GM23338 (cell line): ENCODE measurements around the gene CCDC152. TPM values are rescaled to one million over a fixed set of nuclear protein-coding genes. Genes with fewer than 3 reads are reported as not detected.

ENCODE experiments used
- ATAC-seq: fragments of 200-7000 bp; cut with Tn5 transposase; 3 replicates; pipeline ENCODE4 v1.9.1; 2020
- DNase-seq: peaks from one replicate; pipeline ENCODE4 v3.0.0-alpha.2; 2015; ENCODE audit warnings: low spot score
- H2AFZ ChIP-seq: fragments of 200-600 bp; sonication (generic); 2 replicates; pipeline ENCODE4 v1.8.0; 2016; ENCODE audit warnings: antibody characterized with exemption, mild to moderate bottlenecking, moderate library complexity
- H3F3A ChIP-seq: fragments of 200-600 bp; sonication (generic); replicated peaks from 2 replicates; pipeline ENCODE4 v1.8.0; 2017; ENCODE audit warnings: antibody characterized with exemption, mixed run types, low read depth
- H3K27ac ChIP-seq: fragments of 200-600 bp; sonication (generic); 2 replicates; pipeline ENCODE4 v1.6.1; 2016; ENCODE audit warnings: low read depth
- H3K27me3 ChIP-seq: fragments of 200-600 bp; sonication (generic); 2 replicates; pipeline ENCODE4 v1.8.0; 2016; ENCODE audit warnings: mild to moderate bottlenecking, mixed run types, moderate library complexity; ENCODE audit not compliant: insufficient read depth
- H3K36me3 ChIP-seq: fragments of 200-600 bp; sonication (generic); 2 replicates; pipeline ENCODE4 v1.8.0; 2016; ENCODE audit warnings: mild to moderate bottlenecking; ENCODE audit not compliant: insufficient read depth
- H3K4me1 ChIP-seq: fragments of 200-600 bp; sonication (generic); 2 replicates; pipeline ENCODE4 v1.8.0; 2016; ENCODE audit warnings: mild to moderate bottlenecking, moderate library complexity; ENCODE audit not compliant: insufficient read depth
- H3K4me2 ChIP-seq: fragments of 200-600 bp; sonication (generic); 2 replicates; pipeline ENCODE4 v1.7.1; 2017; ENCODE audit warnings: mixed run types
- H3K4me3 ChIP-seq: fragments of 200-600 bp; sonication (generic); 2 replicates; pipeline ENCODE4 v1.6.1; 2016; ENCODE audit warnings: mixed run types
- H3K79me2 ChIP-seq: fragments of 200-600 bp; sonication (generic); replicated peaks from 2 replicates; pipeline ENCODE4 v1.8.0; 2017; ENCODE audit warnings: mild to moderate bottlenecking; ENCODE audit not compliant: insufficient read depth
- H3K9me2 ChIP-seq: fragments of 200-600 bp; sonication (generic); 2 replicates; pipeline ENCODE4 v1.8.0; 2017; ENCODE audit not compliant: insufficient read depth
- H4K20me1 ChIP-seq: fragments of 200-600 bp; sonication (generic); replicated peaks from 2 replicates; pipeline ENCODE4 v1.8.0; 2017; ENCODE audit warnings: mild to moderate bottlenecking; ENCODE audit not compliant: insufficient read depth
- H3K27ac Mint-ChIP-seq: 2 replicates; pipeline ENCODE4 v1.8.0; 2020; ENCODE audit warnings: inconsistent platforms, mild to moderate bottlenecking, moderate library complexity, mixed read lengths
- H3K27me3 Mint-ChIP-seq: 3 replicates; pipeline ENCODE4 v1.8.0; 2022; ENCODE audit warnings: low read depth, mild to moderate bottlenecking, moderate library complexity, mixed read lengths, inconsistent platforms; ENCODE audit not compliant: insufficient read depth, poor library complexity
- H3K36me3 Mint-ChIP-seq: 3 replicates; pipeline ENCODE4 v1.8.0; 2021; ENCODE audit warnings: low read depth, mild to moderate bottlenecking, inconsistent platforms, moderate library complexity, mixed read lengths
- H3K4me1 Mint-ChIP-seq: 3 replicates; pipeline ENCODE4 v1.8.0; 2020; ENCODE audit warnings: mild to moderate bottlenecking, inconsistent platforms, mixed read lengths
- H3K4me3 Mint-ChIP-seq: 3 replicates; pipeline ENCODE4 v1.8.0; 2021; ENCODE audit warnings: moderate library complexity, mild to moderate bottlenecking, inconsistent platforms, mixed read lengths
- H3K9me3 Mint-ChIP-seq: 3 replicates; pipeline ENCODE4 v1.8.0; 2020; ENCODE audit warnings: moderate library complexity, mild to moderate bottlenecking, inconsistent platforms, mixed read lengths
- CREB1 ChIP-seq: fragments of 250-450 bp; sonication (Bioruptor Pico); IDR thresholded peaks from 2 replicates; pipeline ENCODE4 v1.5.0; 2020; ENCODE audit warnings: low read depth, mild to moderate bottlenecking, moderate library complexity
- CTCF ChIP-seq, 2 experiments: fragments of 200-600 bp in 1 of 2; sonication (generic) in 1 of 2; conservative IDR thresholded peaks; 2 replicates each; pipeline versions ENCODE4 v1.5.1 to v1.6.1; 2016 to 2017; ENCODE audit warnings: antibody characterized with exemption in 2 of 2, low read depth in 2 of 2, mild to moderate bottlenecking in 2 of 2, moderate library complexity in 1 of 2
- ETS1 ChIP-seq: IDR thresholded peaks from 2 replicates; pipeline ENCODE4 v1.6.1; 2016; ENCODE audit warnings: antibody characterized with exemption
- EZH2 ChIP-seq: fragments of 200-600 bp; sonication (generic); IDR thresholded peaks from one replicate; pipeline ENCODE4 v1.8.0; 2017; ENCODE audit warnings: antibody characterized with exemption, mild to moderate bottlenecking, low read depth; ENCODE audit not compliant: unreplicated experiment
- EZH2phosphoT487 ChIP-seq: fragments of 200-600 bp; sonication (generic); IDR thresholded peaks from one replicate; pipeline ENCODE4 v1.8.1; 2018; ENCODE audit warnings: antibody characterized with exemption; ENCODE audit not compliant: unreplicated experiment
- JUNB ChIP-seq: IDR thresholded peaks from one replicate; pipeline ENCODE4 v1.6.1; 2016; ENCODE audit warnings: antibody characterized with exemption; ENCODE audit not compliant: unreplicated experiment
- NANOG ChIP-seq: IDR thresholded peaks from 2 replicates; pipeline ENCODE4 v1.6.1; 2016; ENCODE audit warnings: antibody characterized with exemption, borderline replicate concordance
- POLR2AphosphoS5 ChIP-seq: IDR thresholded peaks from 2 replicates; pipeline ENCODE4 v1.6.1; 2016; ENCODE audit warnings: antibody characterized with exemption, low read depth
- REST ChIP-seq: IDR thresholded peaks from one replicate; pipeline ENCODE4 v1.6.1; 2018; ENCODE audit warnings: antibody characterized with exemption; ENCODE audit not compliant: unreplicated experiment
- STAT1 ChIP-seq: IDR thresholded peaks from one replicate; pipeline ENCODE4 v1.6.1; 2016; ENCODE audit warnings: antibody characterized with exemption; ENCODE audit not compliant: unreplicated experiment
- ZNF114 ChIP-seq: fragments of 250-450 bp; sonication (Bioruptor Pico); IDR thresholded peaks from 2 replicates; pipeline ENCODE4 v1.5.0; 2020; ENCODE audit warnings: mild to moderate bottlenecking, moderate library complexity
- ZNF331 ChIP-seq: fragments of 250-450 bp; sonication (Bioruptor Pico); IDR thresholded peaks from 2 replicates; pipeline ENCODE4 v1.5.0; 2020; ENCODE audit warnings: low read depth, mild to moderate bottlenecking, moderate library complexity
- ZNF462 ChIP-seq: fragments of 250-450 bp; sonication (Bioruptor Pico); IDR thresholded peaks from 2 replicates; pipeline ENCODE4 v1.5.0; 2020; ENCODE audit warnings: mild to moderate bottlenecking, moderate library complexity
- polyA plus RNA-seq: library from polyadenylated mRNA; unstranded; fragments of >200 nt; fragmentation: Nextera tagmentation; extraction: Ambion mirVana; gene quantifications from 2 replicates; pipeline ENCODE4 v1.2.1, GENCODE V29; 2016
- total RNA-seq: library from RNA; depleted of rRNA; stranded (reverse); fragments of >200 nt; shearing (Covaris generic); gene quantifications from 2 replicates; pipeline ENCODE4 v1.2.3, GENCODE V29; 2014

The CCDC152 gene
- total and polyA plus RNA-seq, 2 experiments from 2014 or later: 16.2 to 75.9 TPM

GRCh38 chr5:42770003-42770402, 13.4 kb downstream of the CCDC152 start:
- H3K4me1 ChIP-seq: no peaks in the 10 kb centered on the region
- H3K9me3 Mint-ChIP-seq: no peaks in the 10 kb centered on the region
- no peaks in the 10 kb centered on the region for H3F3A ChIP-seq
- no peaks in the 10 kb centered on the region for H4K20me1 ChIP-seq
- no peaks in the 10 kb centered on the region for H3K4me1 Mint-ChIP-seq
- no peaks in the 10 kb centered on the region for H3K9me2 ChIP-seq
- H3K79me2 ChIP-seq: no peaks in the 10 kb centered on the region
- H3K27me3 Mint-ChIP-seq: no peaks in the 10 kb centered on the region
- H3K4me2 ChIP-seq: no peak overlapping the region
- no peak overlapping the region for H3K4me3 ChIP-seq
- no peak overlapping the region for H3K4me3 Mint-ChIP-seq
- DNase-seq (no peak), ATAC-seq (no peak)
- H3K36me3 ChIP-seq: no peaks in the 10 kb centered on the region
- H3K27ac ChIP-seq: no peak overlapping the region
- H3K27ac Mint-ChIP-seq: no peak overlapping the region
- H3K27me3 ChIP-seq: no peaks in the 10 kb centered on the region
- H2AFZ ChIP-seq: no peak overlapping the region
- no peak for TF ChIP-seq NANOG
- no peak for TF ChIP-seq ZNF462 (CRISPR knock-in tag)
- no peak for TF ChIP-seq ZNF114
- TF ChIP-seq CREB1 (CRISPR knock-in tag): no peak
- no peak for TF ChIP-seq EZH2
- TF ChIP-seq JUNB: no peak
- TF ChIP-seq REST: no peak
- no peak for TF ChIP-seq ZNF331 (CRISPR knock-in tag)
- no peak for TF ChIP-seq STAT1
- no peak for TF ChIP-seq POLR2AphosphoS5
- TF ChIP-seq ETS1: no peak
- no peak for TF ChIP-seq EZH2phosphoT487
- no peak for TF ChIP-seq CTCF (conservative IDR thresholded peaks at IDR 0.05; ENCODE audit: low read depth in 2 of 2)
- H3K36me3 Mint-ChIP-seq: peaks cover 12% of the 10 kb centered on the region; the same call in 2 of the 3 replicates
